IMR-90 (cell line): ENCODE data around the gene TMCC1. TPM values are rescaled to one million over a fixed set of nuclear protein-coding genes. Genes with fewer than 3 reads are reported as not detected.

Experiments
- ATAC-seq: fragments of 200-7000 bp; cut with Tn5 transposase; 2 replicates; pipeline ENCODE4 v1.9.1; 2020; ENCODE audit warnings: low read depth, mild to moderate bottlenecking, moderate library complexity
- BruUV-seq: library from RNA; stranded (reverse); fragments of 400-500 nt; replicated peaks from 2 replicates; lab custom pipeline; 2021; lab: Mats Ljungman, UMichigan
- CTCF ChIA-PET: fragments of 300-600 bp; formaldehyde crosslinking; extraction: SDS; loops from one replicate; lab custom pipeline; 2021; ENCODE audit warnings: antibody characterized with exemption; lab: Yijun Ruan, JAX
- POLR2A ChIA-PET: fragments of 300-600 bp; sonication (Branson Sonifier 250); formaldehyde crosslinking; loops from one replicate; lab custom pipeline; 2022; ENCODE audit warnings: antibody characterized with exemption; ENCODE audit not compliant: unreplicated experiment; lab: Charles Lee
- DNase-seq: peaks from one replicate; pipeline ENCODE4 v3.0.0; 2013
- H2AFZ ChIP-seq: replicated peaks from 2 replicates; pipeline ENCODE3; 2013; ENCODE audit warnings: low read length, mild to moderate bottlenecking; ENCODE audit not compliant: poor library complexity
- H2AK5ac ChIP-seq: 2 replicates; pipeline ENCODE4 v1.6.1; 2013; ENCODE audit warnings: low read depth, low read length, inconsistent platforms
- H2AK9ac ChIP-seq: replicated peaks from 2 replicates; pipeline ENCODE3; 2013; ENCODE audit warnings: mild to moderate bottlenecking, low read depth, low read length, moderate library complexity; ENCODE audit not compliant: poor library complexity
- H2BK120ac ChIP-seq: 2 replicates; pipeline ENCODE4 v1.6.1; 2013; ENCODE audit warnings: low read depth, low read length, inconsistent platforms
- H2BK15ac ChIP-seq: 3 replicates; pipeline ENCODE4 v1.6.1; 2013; ENCODE audit warnings: low read depth, low read length, inconsistent platforms
- H2BK20ac ChIP-seq: 2 replicates; pipeline ENCODE4 v1.6.1; 2013; ENCODE audit warnings: low read depth, mild to moderate bottlenecking, inconsistent platforms, low read length, moderate library complexity
- H2BK5ac ChIP-seq: 2 replicates; pipeline ENCODE4 v1.6.1; 2013; ENCODE audit warnings: mild to moderate bottlenecking, low read depth, low read length, inconsistent platforms; ENCODE audit not compliant: poor library complexity, severe bottlenecking
- H3K14ac ChIP-seq: replicated peaks from 2 replicates; pipeline ENCODE4 v1.6.1; 2013; ENCODE audit warnings: low read depth, low read length, inconsistent platforms
- H3K18ac ChIP-seq: 2 replicates; pipeline ENCODE4 v1.6.1; 2013; ENCODE audit warnings: low read depth, low read length, control low read depth
- H3K23ac ChIP-seq: 2 replicates; pipeline ENCODE4 v1.6.1; 2013; ENCODE audit warnings: low read depth, low read length, inconsistent platforms
- H3K27ac ChIP-seq: 2 replicates; pipeline ENCODE4 v1.5.1; 2013; ENCODE audit warnings: mild to moderate bottlenecking, control low read depth, low read length; ENCODE audit not compliant: insufficient read depth
- H3K27me3 ChIP-seq: 2 replicates; pipeline ENCODE4 v1.6.1; 2013; ENCODE audit warnings: low read length; ENCODE audit not compliant: control insufficient read depth, insufficient read depth
- H3K36me3 ChIP-seq: 2 replicates; pipeline ENCODE4 v1.6.1; 2013; ENCODE audit warnings: low read length, mixed read lengths; ENCODE audit not compliant: control insufficient read depth, insufficient read depth
- H3K4ac ChIP-seq: 2 replicates; pipeline ENCODE4 v1.6.1; 2013; ENCODE audit warnings: low read depth, low read length, inconsistent platforms
- H3K4me1 ChIP-seq: 2 replicates; pipeline ENCODE4 v1.6.1; 2013; ENCODE audit warnings: low read length, mixed read lengths; ENCODE audit not compliant: control insufficient read depth, insufficient read depth
- H3K4me2 ChIP-seq: 2 replicates; pipeline ENCODE4 v1.6.1; 2013; ENCODE audit warnings: low read depth, mild to moderate bottlenecking, control low read depth, low read length, moderate library complexity
- H3K4me3 ChIP-seq: 2 replicates; pipeline ENCODE4 v1.5.1; 2013; ENCODE audit warnings: low read depth, mild to moderate bottlenecking, control low read depth, low read length, moderate library complexity; ENCODE audit not compliant: insufficient read depth
- H3K56ac ChIP-seq: 2 replicates; pipeline ENCODE4 v1.6.1; 2013; ENCODE audit warnings: low read length, inconsistent platforms; ENCODE audit not compliant: insufficient read depth; ENCODE audit errors: extremely low read depth
- H3K79me1 ChIP-seq, 2 experiments: 2 replicates each; pipeline ENCODE4 v1.6.1; 2013; ENCODE audit warnings: low read length in 2 of 2, inconsistent platforms in 1 of 2, low read depth in 1 of 2
- H3K9ac ChIP-seq: 2 replicates; pipeline ENCODE4 v1.6.1; 2013; ENCODE audit warnings: low read depth, low read length, control low read depth
- H3K9me1 ChIP-seq: 2 replicates; pipeline ENCODE4 v1.6.1; 2013; ENCODE audit warnings: low read length, inconsistent platforms; ENCODE audit not compliant: insufficient read depth
- H3K9me3 ChIP-seq: 2 replicates; pipeline ENCODE4 v1.6.1; 2013; ENCODE audit warnings: low read length; ENCODE audit not compliant: control insufficient read depth, insufficient read depth
- H4K20me1 ChIP-seq: 2 replicates; pipeline ENCODE4 v1.6.1; 2013; ENCODE audit warnings: low read length, inconsistent platforms; ENCODE audit not compliant: insufficient read depth
- H4K5ac ChIP-seq: 2 replicates; pipeline ENCODE4 v1.6.1; 2013; ENCODE audit warnings: mild to moderate bottlenecking, low read depth, low read length, control low read depth
- H4K8ac ChIP-seq, 2 experiments: 2 replicates each; pipeline ENCODE4 v1.6.1; 2013; ENCODE audit warnings: low read depth in 2 of 2, low read length in 2 of 2, control low read depth in 1 of 2, inconsistent platforms in 1 of 2
- H4K91ac ChIP-seq: 2 replicates; pipeline ENCODE4 v1.6.1; 2013; ENCODE audit warnings: low read depth, low read length, inconsistent platforms; ENCODE audit not compliant: insufficient read depth
- BHLHE40 ChIP-seq: fragments of 150-350 bp; IDR thresholded peaks from 2 replicates; pipeline ENCODE4 v1.6.1; 2016; ENCODE audit warnings: mild to moderate bottlenecking, low read depth, low read length
- CEBPB ChIP-seq: IDR thresholded peaks from 2 replicates; pipeline ENCODE4 v1.6.1; 2012; ENCODE audit warnings: low read depth, low read length, improper control_type of control experiment
- CHD1 ChIP-seq: IDR thresholded peaks from 2 replicates; pipeline ENCODE4 v1.6.1; 2012; ENCODE audit warnings: low read depth, low read length, improper control_type of control experiment
- ELK1 ChIP-seq: fragments of 150-350 bp; IDR thresholded peaks from 2 replicates; pipeline ENCODE4 v1.6.1; 2016; ENCODE audit warnings: low read depth, mild to moderate bottlenecking, low read length, moderate library complexity, borderline replicate concordance
- FOS ChIP-seq: fragments of 150-350 bp; IDR thresholded peaks from 2 replicates; pipeline ENCODE4 v1.6.1; 2016; ENCODE audit warnings: low read depth, low read length
- MAFK ChIP-seq: IDR thresholded peaks from 2 replicates; pipeline ENCODE4 v1.6.1; 2012; ENCODE audit warnings: low read depth, low read length, improper control_type of control experiment
- MAZ ChIP-seq: IDR thresholded peaks from 2 replicates; pipeline ENCODE4 v1.6.1; 2012; ENCODE audit warnings: low read depth, mild to moderate bottlenecking, low read length, improper control_type of control experiment, moderate library complexity, borderline replicate concordance
- MXI1 ChIP-seq: IDR thresholded peaks from 2 replicates; pipeline ENCODE4 v1.6.1; 2012; ENCODE audit warnings: low read depth, mild to moderate bottlenecking, low read length, moderate library complexity, borderline replicate concordance
- NFE2L2 ChIP-seq: fragments of 150-350 bp; IDR thresholded peaks from 2 replicates; pipeline ENCODE4 v1.6.1; 2016; ENCODE audit warnings: low read depth, mild to moderate bottlenecking, low read length
- POLR2A ChIP-seq: IDR thresholded peaks from 2 replicates; pipeline ENCODE4 v1.6.1; 2012; ENCODE audit warnings: mild to moderate bottlenecking, low read depth, low read length
- RAD21 ChIP-seq: IDR thresholded peaks from 2 replicates; pipeline ENCODE4 v1.6.1; 2012; ENCODE audit warnings: low read length, improper control_type of control experiment
- RCOR1 ChIP-seq: IDR thresholded peaks from 2 replicates; pipeline ENCODE4 v1.6.1; 2012; ENCODE audit warnings: mild to moderate bottlenecking, low read length, improper control_type of control experiment; ENCODE audit not compliant: insufficient replicate concordance
- RFX5 ChIP-seq: IDR thresholded peaks from 2 replicates; pipeline ENCODE4 v1.8.0; 2012; ENCODE audit warnings: low read depth, mild to moderate bottlenecking, low read length, moderate library complexity
- SMC3 ChIP-seq: fragments of 150-350 bp; IDR thresholded peaks from 2 replicates; pipeline ENCODE4 v1.6.1; 2016; ENCODE audit warnings: low read depth, mild to moderate bottlenecking, antibody characterized with exemption, low read length, moderate library complexity
- USF2 ChIP-seq: fragments of 150-350 bp; IDR thresholded peaks from 2 replicates; pipeline ENCODE4 v1.6.1; 2017; ENCODE audit warnings: mild to moderate bottlenecking, antibody characterized with exemption, low read length, low read depth
- WGBS, 2 experiments: methylation state at CpG; one replicate each; pipeline versions ENCODE4 v1.1.5 to v1.1.7; 2013; ENCODE audit warnings: missing lambda C conversion rate in 2 of 2; ENCODE audit not compliant: insufficient read length in 1 of 2; ENCODE audit errors: extremely low coverage in 2 of 2; 5-methylcytosine and 5-hydroxymethylcytosine counted together
- dilution Hi-C: fragments of 300-500 bp; cut with HindIII; formaldehyde crosslinking; loops from one replicate; pipeline ENCODE4 v1.14.3; 2018; ENCODE audit warnings: low sequenced_read_pairs; ENCODE audit not compliant: unreplicated experiment
- in situ Hi-C: fragments of 300-500 bp; cut with MboI; formaldehyde crosslinking; loops from 3 replicates; pipeline ENCODE4 v1.14.3; 2019; ENCODE audit warnings: low sequenced_read_pairs, inconsistent platforms, mixed read lengths
- intact Hi-C: fragments of 100-400 bp; cut with micrococcal nuclease; formaldehyde crosslinking; loops from 2 replicates; pipeline ENCODE4 v1.10.0; 2022
- polyA plus RNA-seq, 3 experiments: library from polyadenylated mRNA; depleted of rRNA; stranded (reverse); fragments of >200 nt; gene quantifications; 2 replicates each; pipeline ENCODE4 v1.2.3, GENCODE V29; 2012; ENCODE audit warnings: low replicate concordance in 1 of 3
- total RNA-seq: library from RNA; depleted of rRNA; stranded (reverse); fragments of >200 nt; gene quantifications from 2 replicates; pipeline ENCODE4 v1.2.3, GENCODE V29; 2012
- TF ChIP-seq, protein P1 (sequence below): conservative IDR thresholded peaks from 2 replicates; pipeline ENCODE4 v1.5.1; 2012; ENCODE audit warnings: mild to moderate bottlenecking, low read depth, low read length, improper control_type of control experiment

The TMCC1 gene
- total and polyA plus RNA-seq, 2 of the 4 experiments (the other 2 are of a cell fraction), result 5.0 to 7.3 TPM

- H3K27ac ChIP-seq, result no peak overlapping the region
- ATAC-seq, result peak; percentile 74
- no peaks in the 10 kb centered on the region for H3K9me3 ChIP-seq
- no peak overlapping the region for H2BK20ac ChIP-seq
- H3K27me3 ChIP-seq, result peaks cover 4% of the 10 kb centered on the region
- no peak overlapping the region for H3K23ac ChIP-seq
- no peak overlapping the region; the same call in 1 of the 2 replicates for H3K4me2 ChIP-seq
- H2BK15ac ChIP-seq, result no peak overlapping the region
- H4K8ac ChIP-seq, result no peak overlapping the region
- no peak overlapping the region for H3K4ac ChIP-seq
- TF ChIP-seq NFE2L2 (no peak), CHD1 (no peak), CEBPB (no peak), RAD21 (no peak), RFX5 (no peak), MXI1 (no peak), POLR2A (no peak), RCOR1 (peak; percentile 97), FOS (peak; percentile 77), USF2 (no peak), BHLHE40 (peak; percentile 58), MAZ (0 out of 2 replicates have a peak, but pooled peaks have one; percentile 34), SMC3 (no peak), ELK1 (no peak), MAFK (peak; percentile 65; the same call in 1 of the 2 replicates)
- TF ChIP-seq, protein P1, sequence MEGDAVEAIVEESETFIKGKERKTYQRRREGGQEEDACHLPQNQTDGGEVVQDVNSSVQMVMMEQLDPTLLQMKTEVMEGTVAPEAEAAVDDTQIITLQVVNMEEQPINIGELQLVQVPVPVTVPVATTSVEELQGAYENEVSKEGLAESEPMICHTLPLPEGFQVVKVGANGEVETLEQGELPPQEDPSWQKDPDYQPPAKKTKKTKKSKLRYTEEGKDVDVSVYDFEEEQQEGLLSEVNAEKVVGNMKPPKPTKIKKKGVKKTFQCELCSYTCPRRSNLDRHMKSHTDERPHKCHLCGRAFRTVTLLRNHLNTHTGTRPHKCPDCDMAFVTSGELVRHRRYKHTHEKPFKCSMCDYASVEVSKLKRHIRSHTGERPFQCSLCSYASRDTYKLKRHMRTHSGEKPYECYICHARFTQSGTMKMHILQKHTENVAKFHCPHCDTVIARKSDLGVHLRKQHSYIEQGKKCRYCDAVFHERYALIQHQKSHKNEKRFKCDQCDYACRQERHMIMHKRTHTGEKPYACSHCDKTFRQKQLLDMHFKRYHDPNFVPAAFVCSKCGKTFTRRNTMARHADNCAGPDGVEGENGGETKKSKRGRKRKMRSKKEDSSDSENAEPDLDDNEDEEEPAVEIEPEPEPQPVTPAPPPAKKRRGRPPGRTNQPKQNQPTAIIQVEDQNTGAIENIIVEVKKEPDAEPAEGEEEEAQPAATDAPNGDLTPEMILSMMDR, result no peak
- no CpG with 5 or more reads among the region's 5 CpGs for WGBS, 2 experiments
- no peak overlapping the region for H2AK9ac ChIP-seq
- ChIA-PET CTCF (interaction anchor here (1.1 kb wide), 1 partner anchor 35 kb away, joined by 3 read pairs; no protein-coding TSS in a partner anchor), POLR2A (no interaction called here)
- H4K91ac ChIP-seq, result no peak overlapping the region
- dilution Hi-C loops (no loop called here), in situ Hi-C loops (no loop called here), intact Hi-C loops (no loop called here)
- H3K14ac ChIP-seq, result no peak overlapping the region
- no peak overlapping the region for H3K9ac ChIP-seq
- peaks cover 2% of the 10 kb centered on the region; the same call in 1 of the 2 replicates for H3K4me1 ChIP-seq
- H3K79me1 ChIP-seq, result peaks cover 21 to 40% of the 10 kb centered on the region in 2 experiments
- H3K36me3 ChIP-seq, result 0 out of 2 replicates have a peak, but pooled peaks cover 1% of the 10 kb centered on the region
- DNase-seq, result peak; percentile 98
- H3K56ac ChIP-seq, result no peak overlapping the region
- H3K9me1 ChIP-seq, result peaks cover 3% of the 10 kb centered on the region
- no peak overlapping the region for H3K4me3 ChIP-seq
- no peak overlapping the region for H3K18ac ChIP-seq
- H4K5ac ChIP-seq, result no peak overlapping the region
- H2AK5ac ChIP-seq, result peak overlapping the region; percentile 20; the same call in 1 of the 2 replicates
- no peak overlapping the region for H2BK5ac ChIP-seq
- H2AFZ ChIP-seq, result no peak overlapping the region
- no peak overlapping the region for H2BK120ac ChIP-seq
- BruUV-seq, result no TSS peak
- peaks cover 55% of the 10 kb centered on the region for H4K20me1 ChIP-seq
Observed at GRCh38 chr3:129888771-129889170, 4.7 kb downstream of the TMCC1 start.
